ENCODE measurements around the gene PKDCC.

GRCh38 chr2:42012137-42012536, 35.7 kb upstream of the PKDCC start:
- TF ChIP-seq CTCF (IDR thresholded peaks at IDR 0.05; ENCODE audit: poor library complexity) (no peak), EZH2 (IDR thresholded peaks at IDR 0.05; ENCODE audit: borderline replicate concordance) (no peak), EZH2phosphoT487 (IDR thresholded peaks at IDR 0.05; ENCODE audit: low read depth, severe bottlenecking, unreplicated experiment) (no peak)
